ENCODE results near the gene TMEM108.

Gene TMEM108

DNA sequence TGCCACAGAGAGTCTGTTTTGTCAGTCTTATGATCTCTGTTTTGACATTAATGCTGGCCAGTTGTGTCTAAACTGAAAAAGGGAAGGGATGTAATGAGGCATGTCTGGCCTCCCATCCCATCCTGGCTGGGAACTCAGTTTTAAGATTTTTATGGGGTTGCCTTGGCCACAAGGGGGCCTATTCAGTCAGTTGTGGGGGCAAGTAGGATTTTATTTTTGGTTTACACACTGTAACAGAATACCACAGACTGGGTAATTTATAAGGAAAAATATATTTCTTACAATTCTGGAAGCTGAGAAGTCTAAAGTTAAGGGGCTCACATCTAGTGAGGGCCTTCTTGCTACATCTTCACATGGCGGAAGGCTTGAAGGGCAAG is 129.8 kb downstream of the TMEM108 start:
- no peak for DNase-seq

DNA sequence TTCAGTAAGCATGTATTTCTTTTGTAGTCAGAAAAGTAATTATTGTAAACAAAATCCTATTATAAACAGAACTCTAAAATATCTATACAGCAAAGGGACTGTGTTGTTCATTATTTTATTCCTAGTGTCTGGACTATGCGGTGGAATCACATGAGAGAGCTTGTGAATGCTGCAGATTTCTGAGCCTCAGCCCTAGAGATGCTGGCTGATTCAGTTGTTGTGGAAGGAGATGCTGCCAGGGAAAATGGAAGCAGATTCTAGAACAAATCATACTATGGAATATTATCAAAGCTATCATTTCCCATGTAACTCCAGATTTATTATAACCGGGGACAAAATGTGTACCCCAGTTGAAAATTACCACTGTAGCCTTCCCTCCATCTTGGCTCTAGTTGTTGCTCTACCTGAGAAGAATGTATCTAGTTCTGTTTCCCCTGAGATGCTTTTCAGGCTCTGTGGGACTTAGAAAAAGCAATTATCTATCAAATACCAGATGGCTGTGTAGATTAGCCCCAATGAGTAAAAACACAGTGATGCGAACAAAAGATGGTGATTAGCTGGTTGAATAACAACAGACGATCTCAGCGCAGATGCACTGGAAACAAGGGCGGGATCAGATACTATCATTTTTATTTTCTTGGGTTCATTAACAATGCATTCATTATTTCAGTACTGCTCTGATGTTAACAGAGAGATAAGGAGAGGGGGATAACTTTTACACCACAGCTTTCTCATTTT is 131.3 kb downstream of the TMEM108 start:
- DNase-seq = no peak

DNA sequence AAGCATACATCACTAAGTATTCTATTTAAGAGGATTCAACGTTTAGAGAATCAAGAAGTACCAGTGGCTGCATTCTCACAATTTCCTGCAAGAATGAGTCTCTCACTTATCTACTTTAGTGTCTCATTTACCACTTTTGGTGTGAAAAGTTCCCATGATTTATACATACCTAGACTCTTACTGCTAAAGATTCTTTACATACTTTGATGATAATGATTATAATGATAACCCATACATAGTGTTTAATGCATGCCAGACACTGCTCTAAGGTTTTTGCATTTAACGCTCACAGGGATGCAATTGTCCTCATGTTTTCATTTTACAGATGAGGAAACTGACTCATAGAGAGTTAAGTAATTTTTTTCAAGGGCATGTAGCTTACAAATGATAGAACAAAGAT is 133.6 kb downstream of the TMEM108 start:
- DNase-seq = no peak

DNA sequence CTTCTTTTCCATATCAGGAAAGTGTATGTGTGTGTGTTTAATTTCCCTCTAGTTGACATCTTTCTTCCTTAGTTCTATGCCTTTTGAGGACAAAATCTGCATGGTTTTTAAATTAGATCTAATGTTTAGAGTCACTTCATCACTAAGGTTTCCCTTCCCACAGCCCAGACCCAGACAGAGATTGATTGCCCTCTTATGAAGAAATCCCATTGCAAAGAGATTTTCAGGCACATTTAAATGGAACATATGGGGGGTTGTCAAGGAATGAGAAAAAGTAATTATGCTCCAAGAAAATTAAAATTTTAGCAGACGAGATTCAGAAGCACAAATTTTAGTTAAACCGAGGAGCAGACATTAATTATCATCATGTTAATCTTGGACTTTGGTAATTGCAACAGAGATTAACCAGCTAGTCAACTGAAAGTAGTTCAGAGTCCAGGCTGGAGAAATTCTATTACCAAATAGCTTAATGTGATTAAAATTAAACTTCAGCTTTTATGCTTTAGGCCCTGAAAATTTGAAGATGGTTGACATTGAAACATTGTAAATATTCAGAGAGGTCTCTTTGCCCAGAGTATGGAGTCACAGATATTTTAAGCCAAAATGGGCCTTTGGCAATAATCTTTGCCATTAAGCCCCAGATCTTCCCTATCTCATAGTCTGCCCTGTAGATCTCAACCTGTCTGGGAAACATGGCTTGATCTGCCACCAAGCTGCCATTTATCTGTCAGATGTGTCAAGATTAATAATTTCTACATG is 143.4 kb downstream of the TMEM108 start:
- no peak for DNase-seq

DNA sequence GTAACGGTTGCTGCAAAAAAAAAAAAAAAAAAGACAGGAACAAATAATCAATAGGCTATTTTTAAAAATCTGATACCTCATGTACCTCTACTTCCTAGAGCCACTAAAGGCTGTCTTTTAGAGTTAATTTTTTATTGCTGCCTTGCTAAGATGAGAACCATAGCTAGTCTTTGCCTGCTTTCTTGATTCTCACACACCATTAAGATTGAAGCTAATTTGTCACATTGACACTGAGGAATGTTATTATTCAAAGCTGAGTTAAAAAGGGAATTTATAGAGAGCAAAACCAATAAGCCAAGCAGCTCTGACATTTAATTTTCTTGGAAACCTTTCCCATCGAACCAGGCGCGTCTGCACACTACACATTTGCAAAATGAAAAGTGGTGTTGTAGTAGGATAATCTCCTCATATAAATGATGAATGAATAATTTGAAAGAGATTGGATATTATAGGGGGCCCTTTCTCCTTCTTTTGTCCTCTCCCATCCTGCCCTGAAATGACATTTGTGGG is 149.7 kb downstream of the TMEM108 start:
- no peak for DNase-seq

DNA sequence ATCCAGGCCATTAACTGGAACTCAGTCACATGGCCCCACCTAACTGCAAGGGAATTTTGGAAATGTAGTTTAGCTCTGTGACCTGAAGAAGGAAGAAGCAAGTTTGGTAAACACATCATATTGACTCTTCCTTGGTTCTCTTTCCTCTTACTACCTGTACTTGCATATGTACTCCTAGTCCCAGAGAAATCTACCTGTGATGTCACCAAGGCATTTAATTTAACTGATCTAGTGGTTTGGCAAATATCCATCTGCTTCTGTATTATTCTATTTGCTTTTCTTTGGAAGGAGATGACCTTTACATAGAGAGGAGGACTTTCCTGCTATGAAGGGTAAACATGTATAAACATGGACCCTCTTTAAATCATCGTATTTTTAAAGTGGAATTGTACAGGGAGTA is 150.8 kb downstream of the TMEM108 start:
- no peak for DNase-seq

DNA sequence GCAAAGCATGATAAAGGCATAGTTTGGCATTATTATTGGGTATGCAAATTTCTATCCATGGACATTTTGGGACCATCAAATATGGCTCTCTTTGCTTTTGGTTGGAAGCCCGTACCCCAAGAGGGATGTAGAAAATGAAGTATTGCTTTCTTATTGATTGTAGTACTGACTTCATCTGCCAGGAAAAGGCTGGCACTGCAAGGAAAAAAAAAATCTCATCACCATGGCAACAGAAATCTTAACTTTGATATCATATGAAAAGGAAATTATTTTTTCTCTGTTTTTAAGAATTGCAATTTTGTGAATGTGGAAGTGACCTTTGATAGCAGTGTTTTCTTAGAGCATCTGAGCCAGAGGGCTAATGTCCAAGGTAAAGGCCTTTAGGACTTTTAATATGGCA is 151.7 kb downstream of the TMEM108 start:
- DNase-seq = no peak

DNA sequence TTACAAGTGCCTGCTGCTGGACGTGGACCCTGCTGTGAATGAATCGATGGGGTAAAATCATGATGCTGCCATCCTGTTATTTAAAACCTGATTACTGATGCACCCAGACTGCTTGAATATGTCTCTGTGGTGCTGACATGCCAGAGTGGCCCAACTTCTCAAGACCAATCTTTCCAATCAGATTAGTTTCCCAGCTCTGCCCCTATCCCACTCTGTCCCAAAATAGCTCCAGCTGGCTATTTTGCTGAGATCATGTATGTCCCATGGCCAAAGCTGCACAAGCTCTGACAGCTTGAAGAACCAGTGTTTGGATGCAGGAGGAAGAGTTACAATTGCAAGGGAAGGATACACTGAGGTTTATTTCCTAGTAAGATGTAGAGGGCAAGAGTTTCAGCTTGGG is 153.6 kb downstream of the TMEM108 start:
- no peak for DNase-seq

DNA sequence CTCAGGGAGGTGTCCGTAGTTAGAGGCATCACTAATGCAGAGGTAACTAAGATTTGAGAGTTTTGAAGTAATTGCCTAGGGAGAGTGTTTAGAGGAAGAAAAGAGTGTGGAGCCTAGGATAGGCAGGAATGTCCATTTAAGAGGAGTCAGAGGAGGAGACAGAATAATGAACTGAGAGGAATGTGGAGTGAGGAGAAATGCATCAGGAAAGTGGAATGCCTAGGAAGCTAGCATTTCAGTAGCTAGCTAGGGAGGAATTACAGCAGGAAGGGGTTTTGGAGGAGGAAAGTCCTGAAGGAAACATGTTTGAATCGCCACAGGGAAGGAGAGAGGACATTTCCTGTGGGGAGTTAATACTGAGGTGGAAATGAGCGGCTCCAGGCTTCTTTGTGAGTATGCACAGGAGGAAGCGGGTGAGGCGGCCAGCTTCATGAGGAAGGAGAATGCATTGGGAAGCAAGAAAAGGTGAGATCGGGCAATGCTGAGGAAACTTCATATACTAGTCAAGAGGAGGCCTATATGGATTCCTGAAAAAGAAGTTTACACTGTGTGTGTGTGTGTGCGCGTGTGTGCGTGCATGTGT is 154.3 kb downstream of the TMEM108 start:
- DNase-seq = no peak

DNA sequence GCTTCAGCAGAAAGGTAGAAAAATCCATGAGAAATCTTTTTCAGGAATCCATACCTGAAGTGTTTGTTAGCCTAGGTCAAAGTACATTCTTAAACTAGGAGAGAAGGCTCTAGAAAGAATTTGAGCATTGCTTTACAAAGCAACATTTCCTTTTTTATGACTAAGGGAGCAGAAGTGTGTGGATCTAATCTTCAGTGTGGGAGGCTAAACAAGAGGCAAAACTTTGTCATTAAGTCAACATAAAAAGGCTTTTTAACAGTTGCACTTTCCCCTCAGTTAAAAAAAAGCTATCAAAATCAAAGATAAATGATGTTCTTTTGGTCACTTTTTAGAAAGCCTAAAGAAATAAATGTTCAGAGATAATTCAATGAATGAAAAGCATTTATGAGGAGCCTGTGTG is 154.8 kb downstream of the TMEM108 start:
- DNase-seq = no peak

DNA sequence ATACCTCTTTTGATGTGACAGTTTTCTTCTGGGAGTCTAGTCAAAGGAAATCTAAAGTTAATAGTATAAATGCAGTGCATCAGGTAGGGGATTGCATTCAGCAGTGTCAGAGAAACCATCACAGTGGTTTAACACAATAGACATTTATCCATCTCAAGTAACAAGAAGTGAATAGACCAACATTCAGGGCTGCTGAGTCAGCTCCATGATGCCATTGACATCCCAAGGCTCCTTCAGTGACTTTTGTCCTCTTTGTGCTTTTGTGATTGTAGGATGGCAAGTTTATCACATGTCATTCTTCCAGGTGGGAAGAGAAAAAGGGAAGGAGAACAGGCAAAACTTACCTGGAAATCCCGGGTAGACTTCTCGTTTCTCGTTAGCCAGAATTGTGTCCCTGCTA is 158.3 kb downstream of the TMEM108 start:
- DNase-seq = no peak

DNA sequence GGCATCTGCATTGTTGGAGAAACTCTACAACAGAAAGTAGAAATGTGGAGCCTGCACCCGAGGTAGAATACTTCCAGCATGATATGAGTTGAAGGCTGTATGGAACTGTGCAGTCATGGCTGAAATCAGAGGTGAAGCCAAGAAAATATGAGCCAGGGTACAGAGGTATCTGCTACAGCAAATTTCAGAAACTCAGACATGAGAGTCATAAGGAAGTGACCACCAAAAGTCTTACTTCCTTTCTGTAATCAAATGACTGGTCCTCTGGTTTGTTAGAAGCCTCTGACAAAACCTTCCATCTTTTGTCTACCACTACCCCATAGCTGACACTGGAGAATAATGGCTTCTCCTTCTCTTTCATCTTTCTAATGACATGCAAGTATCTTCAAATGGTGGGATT is 159.4 kb downstream of the TMEM108 start:
- DNase-seq = no peak

DNA sequence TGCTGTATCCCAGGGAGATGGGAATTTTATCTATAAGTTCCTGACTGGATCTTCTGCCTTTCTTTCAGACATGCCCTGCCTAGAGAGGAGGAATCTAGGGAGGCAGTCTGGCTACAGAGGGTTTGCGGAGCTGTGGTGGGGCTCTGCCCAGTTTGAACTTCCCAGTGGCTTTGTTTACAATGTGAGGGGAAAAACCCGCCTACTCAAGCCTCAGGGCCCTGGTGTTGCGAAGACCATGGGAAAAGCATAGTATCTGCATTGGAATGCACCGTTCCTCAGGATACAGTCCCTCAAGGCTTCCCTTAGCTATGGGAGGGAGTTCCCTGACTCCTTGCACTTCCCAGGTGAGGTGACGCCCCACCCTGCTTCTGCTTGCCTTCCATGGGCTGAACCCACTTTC is 168.7 kb downstream of the TMEM108 start:
- DNase-seq = no peak

DNA sequence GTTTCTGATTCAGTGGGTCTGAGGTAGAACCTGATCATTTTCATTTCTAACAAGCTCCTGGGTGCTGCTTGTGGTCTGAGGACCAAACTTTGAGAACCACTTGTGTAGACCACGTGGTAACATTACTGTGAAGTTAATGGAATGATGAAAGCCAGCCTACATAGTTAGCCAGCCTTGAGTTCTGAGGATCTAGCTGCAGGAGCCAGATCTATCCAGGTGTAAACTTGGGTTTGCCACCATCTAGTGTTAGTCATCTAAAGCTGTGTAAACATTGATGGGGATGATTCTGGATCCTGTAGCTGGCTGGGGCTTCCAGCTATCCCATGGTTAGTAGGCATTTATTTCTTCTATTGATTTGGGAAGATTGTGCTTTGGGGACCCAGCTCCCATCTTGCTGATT is 170.0 kb downstream of the TMEM108 start:
- no peak for DNase-seq

DNA sequence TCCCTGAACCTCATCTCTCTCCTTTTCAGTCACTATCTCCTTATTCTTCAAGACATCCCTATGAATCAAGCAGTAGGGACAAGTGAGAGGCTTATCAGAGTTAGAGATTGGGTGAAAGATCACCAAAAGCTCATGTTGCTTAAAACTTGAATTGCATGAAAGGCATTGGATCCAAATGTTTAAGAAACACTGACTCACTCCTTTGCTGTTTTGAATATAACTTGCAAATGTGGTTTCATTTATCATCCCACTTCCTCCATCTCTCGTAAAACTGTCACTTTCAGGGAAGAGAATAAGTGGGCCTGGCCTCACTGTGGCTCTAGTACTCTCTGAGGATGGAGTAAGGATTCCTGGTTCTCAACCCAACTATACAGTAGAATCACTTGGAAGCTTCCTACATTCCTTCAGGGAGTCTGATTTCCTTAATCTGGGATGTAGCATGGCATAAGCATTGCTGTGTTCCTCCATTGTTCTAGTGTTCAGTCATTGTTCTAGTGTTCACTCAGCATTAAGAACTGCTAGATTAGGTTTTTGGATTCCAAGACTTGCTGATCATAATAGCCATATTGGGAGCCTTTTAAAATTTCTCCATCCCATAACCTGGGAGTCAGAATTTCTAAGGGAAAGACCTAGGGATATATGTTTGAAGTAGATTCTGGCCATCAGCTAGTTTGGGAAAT is 171.8 kb downstream of the TMEM108 start:
- no peak for DNase-seq

DNA sequence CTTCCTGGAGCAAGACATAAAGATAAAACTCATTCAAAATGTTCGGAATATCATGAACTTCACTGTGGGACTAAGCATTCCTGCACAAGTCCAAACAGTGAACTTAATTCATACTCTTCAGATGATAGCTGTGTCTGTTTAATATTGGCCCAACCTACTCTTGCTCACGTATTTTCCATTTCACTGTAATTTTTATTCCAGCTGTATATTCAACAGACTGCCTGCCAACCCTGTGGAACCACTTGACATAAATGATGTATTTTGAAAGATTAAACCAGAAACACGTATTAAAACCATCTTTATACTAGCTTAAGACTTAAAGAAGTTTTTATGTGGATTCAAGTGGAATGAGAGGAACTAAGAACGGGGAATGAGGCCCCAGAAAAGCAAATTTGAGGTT is 172.5 kb downstream of the TMEM108 start:
- DNase-seq = no peak

DNA sequence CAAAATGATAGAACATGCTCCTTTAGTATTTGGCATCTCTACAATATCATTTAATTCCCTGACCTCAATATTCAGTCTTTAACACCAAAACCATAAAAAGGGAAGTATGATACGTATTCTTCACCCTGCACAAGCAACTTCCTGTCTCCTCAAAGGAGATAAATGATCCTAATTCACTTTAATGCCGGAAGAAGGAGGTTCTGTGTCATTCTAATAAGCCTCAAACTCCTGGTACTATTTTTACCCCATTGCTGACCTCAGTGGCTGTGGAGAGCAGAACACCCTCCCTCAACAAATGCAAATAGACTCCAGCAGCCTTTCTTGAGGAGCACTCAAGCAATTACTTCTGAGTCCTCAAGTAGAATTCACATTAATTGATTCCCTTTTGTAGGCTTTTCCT is 173.3 kb downstream of the TMEM108 start:
- no peak for DNase-seq

DNA sequence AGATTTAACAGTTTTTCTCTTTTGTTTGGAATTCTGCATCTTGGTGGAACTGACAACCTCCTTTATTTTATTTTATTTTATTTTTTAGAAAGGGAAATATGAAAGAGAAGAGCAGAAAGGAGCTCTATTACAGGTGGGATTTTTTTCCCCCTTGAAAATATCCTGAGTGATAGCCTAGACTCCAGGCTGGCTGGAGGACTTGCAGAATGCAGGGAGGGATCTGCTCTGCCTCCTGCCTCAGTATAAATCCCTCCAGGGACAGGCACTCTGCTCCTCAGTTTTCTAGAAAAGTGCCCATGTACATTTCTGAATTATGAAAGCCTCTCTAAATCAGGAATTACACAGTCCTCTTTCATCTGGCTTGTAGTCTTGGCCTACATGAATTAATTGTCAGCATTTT is 173.7 kb downstream of the TMEM108 start:
- no peak for DNase-seq

DNA sequence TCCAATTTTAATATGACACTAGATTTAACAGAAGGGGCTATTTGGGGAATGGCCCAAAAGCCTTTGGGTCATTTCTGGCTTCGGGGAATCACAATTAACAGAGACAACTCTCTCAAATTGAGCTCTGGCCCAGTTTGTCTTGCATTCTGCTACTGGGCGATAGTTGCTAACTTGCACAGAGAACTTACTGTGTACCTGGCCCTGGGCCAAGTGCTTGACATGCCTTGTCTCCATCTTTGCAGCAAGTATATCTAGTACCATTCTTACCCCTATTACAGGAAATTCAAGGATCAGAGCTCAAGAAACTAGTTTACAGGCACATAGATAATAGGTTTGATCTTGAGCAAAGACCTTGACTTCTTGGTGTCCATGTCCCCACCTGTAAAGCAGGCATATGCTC is 175.7 kb downstream of the TMEM108 start:
- DNase-seq = no peak

DNA sequence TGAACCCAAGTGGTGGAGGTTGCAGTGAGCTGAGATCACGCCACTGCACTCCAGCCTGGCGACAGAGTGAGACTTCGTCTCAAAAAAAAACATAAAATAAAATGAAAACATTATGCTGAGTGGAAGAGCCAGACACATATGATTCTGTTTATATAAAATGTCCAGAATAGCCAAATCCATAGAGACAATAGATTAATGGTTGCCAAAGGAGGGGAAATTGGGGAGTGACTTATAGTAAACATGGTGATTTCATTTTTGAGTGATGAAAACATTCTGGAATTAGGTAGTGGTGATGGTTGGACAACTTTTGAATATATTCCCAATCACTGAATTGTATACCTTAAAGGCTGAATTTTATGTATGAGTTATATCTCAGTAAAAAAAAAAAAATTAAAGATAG is 189.6 kb downstream of the TMEM108 start:
- no peak for DNase-seq

DNA sequence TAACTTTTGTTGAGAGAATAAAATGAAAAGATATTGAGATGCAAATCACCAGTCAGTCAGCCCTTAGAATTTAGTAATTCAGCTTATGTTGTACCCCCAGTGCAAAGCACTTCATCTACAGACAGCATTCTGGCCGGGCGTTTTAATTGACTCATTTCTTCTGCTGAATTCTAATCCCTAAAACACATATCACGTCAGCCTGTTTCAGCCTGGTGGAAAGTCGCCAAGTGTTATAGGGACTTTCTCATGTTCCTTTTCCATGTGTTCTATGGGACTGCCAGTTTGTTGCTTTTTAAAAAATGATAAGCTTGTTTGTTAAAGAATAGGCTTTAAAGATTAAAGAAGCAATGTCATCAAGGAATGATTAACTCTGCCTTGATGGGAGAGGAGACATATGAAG is 192.0 kb downstream of the TMEM108 start:
- DNase-seq = no peak

DNA sequence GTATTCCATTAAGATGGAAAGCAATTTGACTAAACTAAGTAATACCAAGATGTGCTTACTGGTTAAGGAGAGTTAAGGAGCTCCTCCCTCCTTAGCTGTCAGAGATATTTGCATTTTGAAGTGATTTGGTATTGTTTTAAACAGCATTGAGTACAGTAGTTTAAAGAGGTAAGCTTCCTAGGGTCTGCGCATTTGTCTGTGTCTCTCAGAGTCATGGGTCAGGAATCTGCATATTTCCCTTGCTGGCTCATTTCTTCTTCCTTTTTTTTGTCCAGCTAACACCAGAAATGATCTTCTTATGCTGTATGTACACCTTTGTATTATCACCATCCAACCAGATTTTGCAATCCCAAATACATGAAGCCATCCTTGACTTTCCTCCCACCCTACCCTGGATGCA is 198.7 kb downstream of the TMEM108 start:
- DNase-seq = no peak

DNA sequence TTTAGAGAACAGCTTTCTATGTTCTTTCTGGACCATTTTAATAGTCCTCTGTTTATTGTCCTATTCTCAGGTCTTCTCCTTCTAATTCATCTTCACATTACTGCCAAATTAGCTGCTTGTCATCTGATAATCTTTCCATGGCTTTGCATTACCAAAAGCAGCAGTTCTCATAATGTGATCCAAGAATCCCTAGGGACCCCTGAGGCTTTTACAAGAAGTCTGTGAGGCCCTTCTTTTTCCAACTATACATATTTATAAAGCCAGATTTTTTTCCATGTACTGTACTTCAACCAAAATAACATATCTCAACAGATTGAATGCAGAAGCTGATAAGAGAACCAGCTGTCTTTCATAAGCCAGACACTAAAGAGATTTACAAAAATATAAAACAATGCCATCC is 199.2 kb downstream of the TMEM108 start:
- DNase-seq = no peak

DNA sequence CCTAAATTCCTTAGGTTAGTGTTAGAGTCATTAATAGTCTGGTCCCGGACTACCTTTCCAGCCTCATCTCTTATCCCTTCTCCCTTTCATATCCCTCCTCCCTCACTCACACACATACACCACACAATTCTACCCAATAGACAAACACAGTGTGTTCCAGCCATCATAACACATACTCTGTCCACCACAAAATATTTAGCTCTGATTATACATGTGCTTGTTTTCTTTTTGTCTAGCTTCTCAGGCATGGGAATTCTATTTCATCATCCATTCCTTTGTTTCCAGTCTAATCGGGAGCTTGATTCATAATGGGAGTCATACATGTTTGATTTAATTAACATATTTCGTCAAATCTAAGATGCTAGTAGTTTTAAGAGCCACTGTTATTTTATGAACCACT is 199.8 kb downstream of the TMEM108 start:
- no peak for DNase-seq

All from CD4-positive, alpha-beta T cell treated with Interleukin-1 beta for 1 hour (primary cell).